KOPT-K1 (cell line): ENCODE data around the gene MDN1.
"Not testable (repeated sequence)": the region's sequence is repeated elsewhere in the genome, so short reads cannot be mapped to it uniquely, and the experiment has no call there.

Source experiments
- H3K27ac ChIP-seq: fragments of 200-600 bp; sonication (generic); 2 replicates; pipeline ENCODE4 v1.5.1; 2016; ENCODE audit warnings: antibody characterized with exemption, mild to moderate bottlenecking, low read depth, low read length; ENCODE audit not compliant: poor library complexity, severe bottlenecking
- H3K36me3 ChIP-seq: fragments of 200-600 bp; sonication (generic); 2 replicates; pipeline ENCODE4 v1.5.1; 2017; ENCODE audit warnings: antibody characterized with exemption, mild to moderate bottlenecking, low read length, moderate library complexity; ENCODE audit not compliant: insufficient read depth
- H3K9me3 ChIP-seq: fragments of 200-600 bp; sonication (generic); 2 replicates; pipeline ENCODE4 v1.5.1; 2017; ENCODE audit warnings: antibody characterized with exemption, low read length, mild to moderate bottlenecking; ENCODE audit not compliant: insufficient read depth, poor library complexity, severe bottlenecking

MDN1 gene

GRCh38 chr6:89758830-89759229 is 60.8 kb downstream of the MDN1 start:
- H3K9me3 ChIP-seq, result no peaks in the 10 kb centered on the region
- peaks cover 96% of the 10 kb centered on the region for H3K36me3 ChIP-seq

GRCh38 chr6:89750338-89750737 is 69.3 kb downstream of the MDN1 start:
- Histone ChIP-seq H3K27ac (no peak overlapping the region), H3K9me3 (no peaks in the 10 kb centered on the region), H3K36me3 (peaks cover 92% of the 10 kb centered on the region)

More at GRCh38 chr6:89758830-89759229, 60.8 kb downstream of the MDN1 start:
- no peak overlapping the region for H3K27ac ChIP-seq

- no peak overlapping the region for H3K27ac ChIP-seq
- H3K36me3 ChIP-seq, result peaks cover 92% of the 10 kb centered on the region
- H3K9me3 ChIP-seq, result no peaks in the 10 kb centered on the region
Observed at GRCh38 chr6:89749918-89750317, 69.7 kb downstream of the MDN1 start.

DNA sequence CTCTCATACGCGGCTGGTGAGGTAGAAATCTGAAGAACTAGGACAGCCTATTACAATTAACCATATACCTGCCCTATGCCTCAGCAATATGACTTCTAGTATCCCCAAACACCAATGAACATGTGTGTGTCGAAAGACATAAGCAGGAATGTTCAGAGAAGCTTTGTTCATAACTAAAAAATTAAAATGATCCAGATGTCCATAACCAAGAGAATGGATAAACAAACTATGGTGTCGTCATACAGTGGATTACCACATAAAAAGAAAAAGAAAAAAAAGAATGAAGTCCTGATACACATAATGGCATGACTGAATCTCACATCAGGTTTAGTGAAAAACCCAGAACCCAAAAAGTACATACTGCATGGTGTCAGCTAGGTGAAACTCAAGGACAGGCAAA is 73.9 kb downstream of the MDN1 start:
- H3K36me3 ChIP-seq, result peaks cover 96% of the 10 kb centered on the region
- H3K27ac ChIP-seq, result no peak overlapping the region
- no peaks in the 10 kb centered on the region for H3K9me3 ChIP-seq

DNA sequence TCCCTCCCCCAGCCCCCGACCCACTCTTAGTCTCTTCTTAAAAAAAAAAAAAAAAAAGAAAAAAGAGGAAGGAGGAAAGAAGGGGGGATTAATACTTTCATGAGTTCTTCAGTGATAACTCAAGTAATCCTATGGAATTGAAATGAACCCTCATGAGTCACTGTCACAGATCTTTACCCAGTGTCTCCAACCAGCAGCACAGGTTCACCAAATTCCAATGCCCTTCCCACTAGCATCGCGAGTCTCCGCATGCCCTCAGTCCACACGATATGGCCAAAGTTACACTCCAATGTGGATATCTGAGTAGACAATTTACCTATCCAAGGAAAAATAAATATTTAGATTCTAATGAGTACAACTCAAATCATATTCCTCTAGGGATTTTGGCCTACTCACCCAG is 74.5 kb downstream of the MDN1 start:
- Histone ChIP-seq H3K27ac (no peak overlapping the region), H3K36me3 (peaks cover 96% of the 10 kb centered on the region), H3K9me3 (no peaks in the 10 kb centered on the region)

- Histone ChIP-seq H3K36me3 (peaks cover 80% of the 10 kb centered on the region), H3K27ac (no peak overlapping the region), H3K9me3 (no peaks in the 10 kb centered on the region)
Observed at GRCh38 chr6:89736893-89737292, 82.7 kb downstream of the MDN1 start.

DNA sequence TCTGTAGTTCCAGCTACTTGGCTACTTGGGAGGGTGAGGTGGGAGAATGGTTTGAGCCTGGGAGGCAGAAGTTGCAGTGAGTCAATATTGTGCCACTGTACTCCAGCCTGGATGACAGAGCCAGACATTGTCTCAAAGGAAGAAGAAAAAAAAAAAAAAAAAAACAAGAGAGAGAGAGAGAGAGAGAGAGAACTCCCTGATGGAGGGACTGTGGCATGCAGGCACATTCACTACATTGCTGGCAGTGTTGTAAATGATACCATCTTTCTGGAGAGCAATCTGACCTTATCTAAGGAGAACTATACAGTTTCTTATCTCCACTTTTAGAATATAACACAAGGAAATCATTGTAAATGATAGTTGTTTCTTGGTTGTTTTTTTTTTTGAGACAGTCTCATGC is 85.1 kb downstream of the MDN1 start:
- peaks cover 80% of the 10 kb centered on the region for H3K36me3 ChIP-seq
- H3K9me3 ChIP-seq, result no peaks in the 10 kb centered on the region
- H3K27ac ChIP-seq, result no peak overlapping the region

- Histone ChIP-seq H3K27ac (no peak overlapping the region), H3K36me3 (peaks cover 82% of the 10 kb centered on the region), H3K9me3 (no peaks in the 10 kb centered on the region)
Observed at GRCh38 chr6:89731924-89732567, 87.5 kb downstream of the MDN1 start.

DNA sequence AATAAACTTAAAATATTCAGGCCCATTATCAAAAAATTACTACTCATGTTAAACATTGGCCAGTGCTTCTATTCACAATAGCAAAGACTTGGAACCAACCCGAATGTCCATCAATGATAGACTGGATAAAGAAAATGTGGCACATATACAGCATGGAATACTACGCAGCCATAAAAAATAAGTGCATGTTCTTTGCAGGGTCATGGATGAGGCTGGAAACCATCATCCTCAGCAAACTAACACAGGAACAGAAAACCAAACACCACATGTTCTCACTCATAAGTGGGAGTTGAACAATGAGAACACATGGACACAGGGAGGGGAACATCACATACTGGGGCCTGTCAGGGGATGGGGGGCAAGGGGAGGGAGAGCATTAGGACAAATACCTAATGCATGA is 88.3 kb downstream of the MDN1 start:
- H3K9me3 ChIP-seq, H3K27ac ChIP-seq: not testable (repeated sequence)
- H3K36me3 ChIP-seq, result peaks cover 82% of the 10 kb centered on the region

DNA sequence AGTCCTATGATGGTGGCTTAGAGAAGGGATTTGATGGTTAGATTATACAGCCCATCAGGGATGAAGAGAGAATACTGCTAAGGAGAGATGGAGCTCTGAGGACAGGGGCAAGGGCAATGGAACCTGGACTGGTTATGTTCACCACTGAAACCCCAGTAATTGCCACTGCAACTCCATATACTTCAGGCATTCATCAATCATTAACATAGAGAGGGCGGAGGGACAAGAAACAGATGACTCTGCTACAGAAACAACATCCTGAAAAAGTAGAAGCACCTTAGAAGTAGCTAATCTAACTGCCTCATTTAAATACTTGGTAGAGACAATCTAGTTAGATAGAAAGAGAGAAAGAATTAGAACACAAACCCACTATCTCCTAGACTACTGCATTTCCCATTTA is 89.8 kb downstream of the MDN1 start:
- H3K27ac ChIP-seq, result no peak overlapping the region
- no peaks in the 10 kb centered on the region for H3K9me3 ChIP-seq
- peaks cover 87% of the 10 kb centered on the region for H3K36me3 ChIP-seq

- no peak overlapping the region for H3K27ac ChIP-seq
- H3K9me3 ChIP-seq, result no peaks in the 10 kb centered on the region
- H3K36me3 ChIP-seq, result peaks cover 99% of the 10 kb centered on the region
Observed at GRCh38 chr6:89727501-89727900, 92.1 kb downstream of the MDN1 start.

- Histone ChIP-seq H3K9me3 (no peaks in the 10 kb centered on the region), H3K36me3 (peaks cover 99% of the 10 kb centered on the region), H3K27ac (no peak overlapping the region)
Observed at GRCh38 chr6:89724981-89725380, 94.6 kb downstream of the MDN1 start.

- Histone ChIP-seq H3K36me3 (peaks cover 99% of the 10 kb centered on the region), H3K27ac (no peak overlapping the region), H3K9me3 (no peaks in the 10 kb centered on the region)
Observed at GRCh38 chr6:89723046-89723445, 96.5 kb downstream of the MDN1 start.

GRCh38 chr6:89716532-89716931 is 103.1 kb downstream of the MDN1 start:
- Histone ChIP-seq H3K9me3 (no peaks in the 10 kb centered on the region), H3K27ac (no peak overlapping the region), H3K36me3 (peaks cover 99% of the 10 kb centered on the region)

- peaks cover 98% of the 10 kb centered on the region for H3K36me3 ChIP-seq
- no peaks in the 10 kb centered on the region for H3K9me3 ChIP-seq
- H3K27ac ChIP-seq, result no peak overlapping the region
Observed at GRCh38 chr6:89711801-89712200, 107.8 kb downstream of the MDN1 start.

- H3K36me3 ChIP-seq, result peaks cover 98% of the 10 kb centered on the region
- H3K27ac ChIP-seq, result no peak overlapping the region
- H3K9me3 ChIP-seq, result no peaks in the 10 kb centered on the region
Observed at GRCh38 chr6:89708316-89708715, 111.3 kb downstream of the MDN1 start.
